ENCODE measurements around the gene RERG.

DNA sequence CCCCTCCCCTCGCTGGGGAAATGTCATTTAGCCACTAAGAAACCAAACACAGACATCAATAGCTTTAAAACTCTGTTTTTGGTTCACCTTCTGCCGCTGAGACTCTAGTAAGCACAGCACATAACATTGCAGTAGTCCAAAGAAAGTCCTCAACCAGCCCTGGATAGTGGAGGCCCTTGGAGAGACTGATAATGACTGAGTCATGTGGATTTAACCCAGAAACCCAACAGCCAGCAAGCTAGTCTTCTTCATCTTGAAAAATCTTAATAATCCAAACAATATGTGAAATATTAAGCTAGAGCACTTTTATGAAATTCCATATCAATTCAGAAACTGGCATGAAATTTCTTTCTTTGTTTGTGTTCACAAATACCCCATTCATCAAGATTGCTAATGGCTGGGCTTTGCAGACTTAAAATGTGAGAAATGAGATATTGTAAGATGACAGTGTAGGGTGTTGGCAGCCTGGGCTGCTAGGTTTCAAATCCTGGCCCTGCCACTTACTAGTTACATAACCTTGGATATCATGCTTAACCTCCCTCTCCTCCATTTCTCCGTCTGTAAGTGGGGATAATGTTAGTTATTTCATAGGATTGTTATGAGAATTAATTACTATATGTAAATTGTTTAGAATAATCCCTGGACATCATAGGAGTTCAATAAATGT, 40.1 kb downstream of the RERG start:
- TF ChIP-seq, protein P1, sequence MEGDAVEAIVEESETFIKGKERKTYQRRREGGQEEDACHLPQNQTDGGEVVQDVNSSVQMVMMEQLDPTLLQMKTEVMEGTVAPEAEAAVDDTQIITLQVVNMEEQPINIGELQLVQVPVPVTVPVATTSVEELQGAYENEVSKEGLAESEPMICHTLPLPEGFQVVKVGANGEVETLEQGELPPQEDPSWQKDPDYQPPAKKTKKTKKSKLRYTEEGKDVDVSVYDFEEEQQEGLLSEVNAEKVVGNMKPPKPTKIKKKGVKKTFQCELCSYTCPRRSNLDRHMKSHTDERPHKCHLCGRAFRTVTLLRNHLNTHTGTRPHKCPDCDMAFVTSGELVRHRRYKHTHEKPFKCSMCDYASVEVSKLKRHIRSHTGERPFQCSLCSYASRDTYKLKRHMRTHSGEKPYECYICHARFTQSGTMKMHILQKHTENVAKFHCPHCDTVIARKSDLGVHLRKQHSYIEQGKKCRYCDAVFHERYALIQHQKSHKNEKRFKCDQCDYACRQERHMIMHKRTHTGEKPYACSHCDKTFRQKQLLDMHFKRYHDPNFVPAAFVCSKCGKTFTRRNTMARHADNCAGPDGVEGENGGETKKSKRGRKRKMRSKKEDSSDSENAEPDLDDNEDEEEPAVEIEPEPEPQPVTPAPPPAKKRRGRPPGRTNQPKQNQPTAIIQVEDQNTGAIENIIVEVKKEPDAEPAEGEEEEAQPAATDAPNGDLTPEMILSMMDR (IDR thresholded peaks at IDR 0.05; ENCODE audit: low read depth, low read length), result no peak
- TF ChIP-seq, protein P2, sequence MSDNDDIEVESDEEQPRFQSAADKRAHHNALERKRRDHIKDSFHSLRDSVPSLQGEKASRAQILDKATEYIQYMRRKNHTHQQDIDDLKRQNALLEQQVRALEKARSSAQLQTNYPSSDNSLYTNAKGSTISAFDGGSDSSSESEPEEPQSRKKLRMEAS (IDR thresholded peaks at IDR 0.05; ENCODE audit: low read depth, low read length), result no peak

All from NB4 (cell line).